ENCODE results near the gene PTPRJ. TPM values are rescaled to one million over a fixed set of nuclear protein-coding genes. Genes with fewer than 3 reads are reported as not detected.

Gene PTPRJ
- total RNA-seq, 1 experiment from 2014 or later: 59.4 TPM

- Mint-ChIP-seq H3K36me3 (ENCODE audit: insufficient read depth, unreplicated experiment) (peaks cover 27% of the 10 kb centered on the region), H3K4me3 (ENCODE audit: low read depth, unreplicated experiment) (peak overlapping the region; percentile 77), H3K9me3 (ENCODE audit: low read depth, unreplicated experiment) (no peaks in the 10 kb centered on the region), H3K27ac (ENCODE audit: unreplicated experiment) (peak overlapping the region; percentile 60), H3K4me1 (ENCODE audit: low read depth, unreplicated experiment) (peaks cover 46% of the 10 kb centered on the region), H3K27me3 (ENCODE audit: unreplicated experiment) (no peaks in the 10 kb centered on the region)
- intact Hi-C loops (cut with micrococcal nuclease; ENCODE audit: unreplicated experiment): no loop called here
- no TSS peak for BruUV-seq (replicated peaks)
- CTCF ChIA-PET: no interaction called here
- TF ChIP-seq CTCF (IDR thresholded peaks at IDR 0.05; ENCODE audit: unreplicated experiment): no peak
- no peak for DNase-seq
These were observed 1.5 kb downstream of the PTPRJ start for GRCh38 chr11:47981667-47982404.

GRCh38 chr11:47982616-47983015 lies 2.3 kb downstream of the PTPRJ start:
- no peak for DNase-seq
- BruUV-seq (replicated peaks): no TSS peak
- no peak for TF ChIP-seq CTCF (IDR thresholded peaks at IDR 0.05; ENCODE audit: unreplicated experiment)
- Mint-ChIP-seq H3K27ac (ENCODE audit: unreplicated experiment) (peak overlapping the region; percentile 14), H3K36me3 (ENCODE audit: insufficient read depth, unreplicated experiment) (peaks cover 35% of the 10 kb centered on the region), H3K4me3 (ENCODE audit: low read depth, unreplicated experiment) (peak overlapping the region; percentile 77), H3K9me3 (ENCODE audit: low read depth, unreplicated experiment) (no peaks in the 10 kb centered on the region), H3K4me1 (ENCODE audit: low read depth, unreplicated experiment) (peaks cover 54% of the 10 kb centered on the region), H3K27me3 (ENCODE audit: unreplicated experiment) (no peaks in the 10 kb centered on the region)
- CTCF ChIA-PET: interaction anchor here (0.7 kb wide), 1 partner anchor 81 kb away, joined by 4 read pairs; no protein-coding TSS in a partner anchor
- intact Hi-C loops (cut with micrococcal nuclease; ENCODE audit: unreplicated experiment): no loop called here

GRCh38 chr11:47983464-47984397 lies 3.4 kb downstream of the PTPRJ start:
- CTCF ChIA-PET: interaction anchor here (0.7 to 0.9 kb wide), 2 partner anchors 122 to 125 kb away, joined by 3 to 4 read pairs; no protein-coding TSS in a partner anchor
- intact Hi-C loops (cut with micrococcal nuclease; ENCODE audit: unreplicated experiment): no loop called here
- Mint-ChIP-seq H3K4me1 (ENCODE audit: low read depth, unreplicated experiment) (peaks cover 62% of the 10 kb centered on the region), H3K27ac (ENCODE audit: unreplicated experiment) (peak overlapping the region; percentile 56), H3K36me3 (ENCODE audit: insufficient read depth, unreplicated experiment) (peaks cover 42% of the 10 kb centered on the region), H3K9me3 (ENCODE audit: low read depth, unreplicated experiment) (no peaks in the 10 kb centered on the region), H3K4me3 (ENCODE audit: low read depth, unreplicated experiment) (peak overlapping the region; percentile 77), H3K27me3 (ENCODE audit: unreplicated experiment) (no peaks in the 10 kb centered on the region)
- no peak for DNase-seq
- no TSS peak for BruUV-seq (replicated peaks)
- no peak for TF ChIP-seq CTCF (IDR thresholded peaks at IDR 0.05; ENCODE audit: unreplicated experiment)

- H3K27ac Mint-ChIP-seq (ENCODE audit: unreplicated experiment): peak overlapping the region; percentile 91
- H3K36me3 Mint-ChIP-seq (ENCODE audit: insufficient read depth, unreplicated experiment): peaks cover 52% of the 10 kb centered on the region
- CTCF ChIA-PET: interaction anchor here (0.9 to 1.7 kb wide), 5 partner anchors 9 to 121 kb away, joined by 3 to 5 read pairs (median 3); no protein-coding TSS in a partner anchor
- TF ChIP-seq CTCF (IDR thresholded peaks at IDR 0.05; ENCODE audit: unreplicated experiment): no peak
- intact Hi-C loops (cut with micrococcal nuclease; ENCODE audit: unreplicated experiment): no loop called here
- no peaks in the 10 kb centered on the region for H3K9me3 Mint-ChIP-seq (ENCODE audit: low read depth, unreplicated experiment)
- TSS peak; percentile 46 for BruUV-seq (replicated peaks)
- DNase-seq: no peak
- H3K4me1 Mint-ChIP-seq (ENCODE audit: low read depth, unreplicated experiment): peaks cover 68% of the 10 kb centered on the region
- peak overlapping the region; percentile 34 for H3K4me3 Mint-ChIP-seq (ENCODE audit: low read depth, unreplicated experiment)
- H3K27me3 Mint-ChIP-seq (ENCODE audit: unreplicated experiment): no peaks in the 10 kb centered on the region
These were observed 5.9 kb downstream of the PTPRJ start for GRCh38 chr11:47986219-47986618.
